HG03575 (cell line): ENCODE measurements around the gene ATP2A1.
A peak's percentile ranks its signal among the peaks of the same experiment; 100 is the strongest.
"Not testable (repeated sequence)": the region's sequence is repeated elsewhere in the genome, so short reads cannot be mapped to it uniquely, and the experiment has no call there.

ENCODE experiments used
- ATAC-seq: cut with Tn5 transposase; IDR thresholded peaks from one replicate; pipeline ENCODE4 v1.9.1; 2021; ENCODE audit not compliant: unreplicated experiment, insufficient number of reproducible peaks, low FRiP score; ENCODE audit errors: extremely low read depth

The ATP2A1 gene

GRCh38 chr16:28925386-28926228, 47.3 kb downstream of the ATP2A1 start:
- ATAC-seq = no peak

- ATAC-seq = not testable (repeated sequence)
These were observed 48.0 kb downstream of the ATP2A1 start for GRCh38 chr16:28926284-28926683.

- no peak for ATAC-seq
These were observed 49.5 kb downstream of the ATP2A1 start for GRCh38 chr16:28927815-28928214.

GRCh38 chr16:28930203-28930602, 51.9 kb downstream of the ATP2A1 start:
- no peak for ATAC-seq

- no peak for ATAC-seq
These were observed 52.4 kb downstream of the ATP2A1 start for GRCh38 chr16:28930652-28931051.

- no peak for ATAC-seq
These were observed 53.5 kb downstream of the ATP2A1 start, which contains the start of gene CD19 for GRCh38 chr16:28931801-28932225. Gene CD19 (plus strand): TSS chr16:28931971. CDS start chr16:28932001, 30 bp downstream.

- ATAC-seq = no peak
These were observed 54.3 kb downstream of the ATP2A1 start for GRCh38 chr16:28932339-28933141.

- no peak for ATAC-seq
These were observed 54.9 kb downstream of the ATP2A1 start for GRCh38 chr16:28933171-28933570.

GRCh38 chr16:28935346-28935745, 57.1 kb downstream of the ATP2A1 start:
- ATAC-seq = no peak

GRCh38 chr16:28935924-28936783, 57.9 kb downstream of the ATP2A1 start:
- ATAC-seq = no peak

GRCh38 chr16:28936784-28937155, 58.5 kb downstream of the ATP2A1 start:
- no peak for ATAC-seq

- ATAC-seq = no peak
These were observed 59.1 kb downstream of the ATP2A1 start for GRCh38 chr16:28937222-28937876.

- no peak for ATAC-seq
These were observed 60.4 kb downstream of the ATP2A1 start for GRCh38 chr16:28938721-28939120.

- ATAC-seq = not testable (repeated sequence)
These were observed 61.5 kb downstream of the ATP2A1 start for GRCh38 chr16:28939825-28940224.

- no peak for ATAC-seq
These were observed 65.0 kb downstream of the ATP2A1 start for GRCh38 chr16:28943281-28943680.

- ATAC-seq = no peak
These were observed 68.4 kb downstream of the ATP2A1 start for GRCh38 chr16:28946681-28947080.

GRCh38 chr16:28950648-28951409, 72.5 kb downstream of the ATP2A1 start, which contains the start of gene NFATC2IP:
Gene NFATC2IP (plus strand): TSS chr16:28950937. CDS start chr16:28951012, 75 bp downstream.
- peak; percentile 79 for ATAC-seq

GRCh38 chr16:28951410-28951943, 73.2 kb downstream of the ATP2A1 start:
- ATAC-seq = no peak
